ENCODE data around the gene PTPN4.

The PTPN4 gene

DNA sequence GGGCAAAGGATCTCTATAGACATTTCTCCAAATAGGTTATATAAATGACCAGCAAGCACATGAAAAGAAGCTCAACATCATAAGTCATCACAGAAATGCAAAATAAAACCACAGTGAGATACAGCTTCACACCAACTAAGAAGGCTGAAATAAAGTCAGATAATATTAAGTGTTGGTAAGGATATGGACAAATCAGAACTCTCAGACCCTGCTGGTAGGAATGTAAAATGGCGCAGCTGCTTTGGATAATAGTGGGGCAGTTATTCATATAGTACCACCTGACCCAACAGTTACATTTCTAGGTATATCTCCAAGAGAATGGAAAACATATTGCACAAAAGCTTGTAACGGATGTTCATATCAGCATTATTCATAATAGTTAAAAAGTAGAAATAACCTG lies 267.2 kb downstream of the PTPN4 start:
- no peak for DNase-seq

GRCh38 chr2:120028795-120029194 lies 269.1 kb downstream of the PTPN4 start:
- DNase-seq, result no peak

GRCh38 chr2:120029672-120030640 lies 270.2 kb downstream of the PTPN4 start:
- DNase-seq, result no peak

DNA sequence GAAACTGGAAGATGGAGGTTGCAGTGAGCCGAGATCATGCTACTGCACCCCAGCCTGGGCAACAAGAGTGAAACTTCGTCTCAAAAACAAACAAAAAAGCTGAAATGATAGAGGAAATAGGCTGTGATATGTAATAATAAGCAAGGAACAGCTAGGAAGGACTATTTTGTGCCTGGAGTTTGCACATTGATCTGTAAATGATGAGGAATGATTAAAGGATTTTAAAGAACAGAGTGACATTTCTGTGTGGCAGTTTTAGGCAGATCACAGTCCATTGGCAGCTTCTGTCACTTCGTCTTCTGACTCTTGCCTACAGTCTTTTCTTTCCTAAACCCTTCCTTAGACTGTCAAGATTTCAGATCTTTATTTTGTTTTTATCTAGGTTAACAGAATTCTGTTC lies 272.6 kb downstream of the PTPN4 start:
- DNase-seq, result no peak
